Endothelial cell of umbilical vein (primary cell): ENCODE measurements around the gene MRGPRD. TPM values are rescaled to one million over a fixed set of nuclear protein-coding genes. Genes with fewer than 3 reads are reported as not detected.

Experiments used
- BruUV-seq: library from RNA; stranded (reverse); fragments of 400-500 nt; replicated peaks from 2 replicates; lab custom pipeline; 2021; lab: Mats Ljungman, UMichigan
- CTCF ChIA-PET: fragments of 300-600, 350-600 bp; sonication (Branson Sonifier 250); formaldehyde crosslinking; loops from one replicate; lab custom pipeline; 2021; ENCODE audit warnings: antibody characterized with exemption, inconsistent platforms; lab: Charles Lee
- POLR2A ChIA-PET: fragments of 300-600, 350-600 bp; sonication (Branson Sonifier 250); formaldehyde crosslinking; loops from one replicate; lab custom pipeline; 2021; ENCODE audit warnings: antibody characterized with exemption, inconsistent platforms; lab: Charles Lee
- DNase-seq: peaks from one replicate; pipeline ENCODE4 v3.0.0-alpha.2; 2011; ENCODE audit warnings: low read depth, low spot score
- FAIRE-seq: peaks from 2 replicates; lab custom pipeline; 2011; peaks lifted over from hg19 to GRCh38; lab: Jason Lieb, UNC
- H2AFZ ChIP-seq: 2 replicates; pipeline ENCODE4 v1.6.0; 2012; ENCODE audit warnings: low read depth, low read length, control low read depth, inconsistent platforms
- H3K27ac ChIP-seq: 2 replicates; pipeline ENCODE4 v1.5.1; 2011; ENCODE audit warnings: low read depth, mild to moderate bottlenecking, control low read depth, low read length, moderate library complexity; ENCODE audit not compliant: insufficient read depth
- H3K27me3 ChIP-seq, 2 experiments: 2 replicates each; pipeline versions ENCODE4 v1.6.0 to v1.6.1; 2011; ENCODE audit warnings: low read length in 2 of 2, mixed read lengths in 1 of 2; ENCODE audit not compliant: control insufficient read depth in 2 of 2, insufficient read depth in 2 of 2
- H3K36me3 ChIP-seq, 2 experiments: 2 replicates in 1 of 2; 3 replicates in 1 of 2; pipeline ENCODE4 v1.5.1; 2011; ENCODE audit warnings: low read length in 2 of 2, mild to moderate bottlenecking in 1 of 2, moderate library complexity in 1 of 2; ENCODE audit not compliant: control insufficient read depth in 2 of 2, insufficient read depth in 2 of 2; ENCODE audit errors: extremely low read depth in 1 of 2
- H3K4me1 ChIP-seq: 3 replicates; pipeline ENCODE4 v1.5.1; 2011; ENCODE audit warnings: mild to moderate bottlenecking, low read length; ENCODE audit not compliant: control insufficient read depth, insufficient read depth; ENCODE audit errors: extremely low read depth
- H3K4me2 ChIP-seq: 2 replicates; pipeline ENCODE4 v1.6.1; 2011; ENCODE audit warnings: low read length, control low read depth, mixed read lengths; ENCODE audit not compliant: insufficient read depth
- H3K4me3 ChIP-seq, 3 experiments: fragments of 200-600 bp in 1 of 3; sonication (generic), shearing (Covaris generic) in 1 of 3; replicated peaks in 1 of 3; 2 replicates each; pipeline ENCODE4 v1.5.1; 2011 to 2016; ENCODE audit warnings: control low read depth in 3 of 3, low read length in 3 of 3, mild to moderate bottlenecking in 2 of 3, inconsistent platforms in 1 of 3, low read depth in 1 of 3, moderate library complexity in 1 of 3; ENCODE audit not compliant: insufficient read depth in 1 of 3
- H3K79me2 ChIP-seq: 2 replicates; pipeline ENCODE4 v1.6.0; 2012; ENCODE audit warnings: low read length, inconsistent platforms; ENCODE audit not compliant: control insufficient read depth, insufficient read depth
- H3K9ac ChIP-seq: replicated peaks from 2 replicates; pipeline ENCODE3; 2011; ENCODE audit warnings: low read length, control low read depth; ENCODE audit not compliant: insufficient read depth; ENCODE audit errors: extremely low read depth
- H3K9me1 ChIP-seq: replicated peaks from 3 replicates; pipeline ENCODE4 v1.6.0; 2011; ENCODE audit warnings: mild to moderate bottlenecking, low read length; ENCODE audit not compliant: control insufficient read depth, insufficient read depth; ENCODE audit errors: extremely low read depth
- H3K9me3 ChIP-seq: replicated peaks from 2 replicates; pipeline ENCODE4 v1.5.1; 2012; ENCODE audit warnings: low read length, inconsistent platforms; ENCODE audit not compliant: control insufficient read depth, insufficient read depth
- H4K20me1 ChIP-seq: replicated peaks from 2 replicates; pipeline ENCODE3; 2011; ENCODE audit warnings: mild to moderate bottlenecking, low read length; ENCODE audit not compliant: control insufficient read depth, insufficient read depth; ENCODE audit errors: extremely low read depth
- EZH2 ChIP-seq: IDR thresholded peaks from 2 replicates; pipeline ENCODE4 v1.6.1; 2012; ENCODE audit warnings: borderline replicate concordance, low read depth, mild to moderate bottlenecking, moderate library complexity, low read length, inconsistent platforms; ENCODE audit not compliant: severe bottlenecking
- FOS ChIP-seq: IDR thresholded peaks from 2 replicates; pipeline ENCODE4 v1.6.1; 2011; ENCODE audit warnings: mild to moderate bottlenecking, low read length, moderate library complexity, borderline replicate concordance; ENCODE audit not compliant: insufficient read depth
- GATA2 ChIP-seq: IDR thresholded peaks from 2 replicates; pipeline ENCODE4 v1.7.0; 2011; ENCODE audit warnings: low read depth, mild to moderate bottlenecking, moderate library complexity, mixed read lengths, low read length; ENCODE audit not compliant: insufficient read length, insufficient read depth
- JUN ChIP-seq: IDR thresholded peaks from 2 replicates; pipeline ENCODE4 v1.6.1; 2011; ENCODE audit warnings: borderline replicate concordance, low read depth; ENCODE audit not compliant: insufficient read length, insufficient read depth
- MYC ChIP-seq: IDR thresholded peaks from one replicate; pipeline ENCODE4 v1.6.1; 2011; ENCODE audit warnings: mild to moderate bottlenecking, low read depth, low read length
- POLR2A ChIP-seq: IDR thresholded peaks from 2 replicates; pipeline ENCODE4 v1.6.1; 2012; ENCODE audit warnings: low read depth, mild to moderate bottlenecking, control low read depth, low read length
- POLR2AphosphoS5 ChIP-seq: IDR thresholded peaks from 2 replicates; pipeline ENCODE4 v1.6.1; 2012; ENCODE audit warnings: low read depth, mild to moderate bottlenecking, control low read depth, low read length, moderate library complexity; ENCODE audit not compliant: insufficient read depth
- dilution Hi-C: fragments of 300-500 bp; cut with MboI; formaldehyde crosslinking; loops from one replicate; pipeline ENCODE4 v1.15.0; 2019; ENCODE audit warnings: low sequenced_read_pairs; ENCODE audit not compliant: extremely low pct_ligation_motif_present
- intact Hi-C: fragments of 100-400 bp; cut with micrococcal nuclease; formaldehyde crosslinking; loops from one replicate; pipeline ENCODE4 v1.10.0; 2022
- polyA plus RNA-seq, 4 experiments: library from polyadenylated mRNA; depleted of rRNA in 3 of 4; stranded (reverse) in 3 of 4; unstranded in 1 of 4; fragments of >200 nt; gene quantifications; 2 replicates each; pipeline versions ENCODE4 v1.2.1 to v1.2.3, GENCODE V29; 2011 to 2012; ENCODE audit warnings: missing spikeins in 1 of 4
- total RNA-seq: library from RNA; stranded (reverse); gene quantifications from 2 replicates; pipeline ENCODE4 v1.2.3, GENCODE V29; 2021
- TF ChIP-seq, protein P1 (sequence below), 2 donors: IDR thresholded peaks; 1 replicate in 1 of 2; 2 replicates in 1 of 2; pipeline ENCODE4 v1.5.1; 2011; ENCODE audit warnings: low read length in 2 of 2, mild to moderate bottlenecking in 2 of 2, moderate library complexity in 2 of 2, control low read depth in 1 of 2, inconsistent platforms in 1 of 2, low read depth in 1 of 2; ENCODE audit not compliant: insufficient read depth in 1 of 2; ENCODE audit errors: extremely low read depth in 1 of 2
- TF ChIP-seq, protein P2 (sequence below): IDR thresholded peaks from 2 replicates; pipeline ENCODE4 v1.6.1; 2011; ENCODE audit not compliant: insufficient read depth, insufficient read length

Gene MRGPRD
- total and polyA plus RNA-seq, 2 donors (not counting 3 experiments of a cell fraction or from before 2014, with no cell fraction given), result not detected

DNA sequence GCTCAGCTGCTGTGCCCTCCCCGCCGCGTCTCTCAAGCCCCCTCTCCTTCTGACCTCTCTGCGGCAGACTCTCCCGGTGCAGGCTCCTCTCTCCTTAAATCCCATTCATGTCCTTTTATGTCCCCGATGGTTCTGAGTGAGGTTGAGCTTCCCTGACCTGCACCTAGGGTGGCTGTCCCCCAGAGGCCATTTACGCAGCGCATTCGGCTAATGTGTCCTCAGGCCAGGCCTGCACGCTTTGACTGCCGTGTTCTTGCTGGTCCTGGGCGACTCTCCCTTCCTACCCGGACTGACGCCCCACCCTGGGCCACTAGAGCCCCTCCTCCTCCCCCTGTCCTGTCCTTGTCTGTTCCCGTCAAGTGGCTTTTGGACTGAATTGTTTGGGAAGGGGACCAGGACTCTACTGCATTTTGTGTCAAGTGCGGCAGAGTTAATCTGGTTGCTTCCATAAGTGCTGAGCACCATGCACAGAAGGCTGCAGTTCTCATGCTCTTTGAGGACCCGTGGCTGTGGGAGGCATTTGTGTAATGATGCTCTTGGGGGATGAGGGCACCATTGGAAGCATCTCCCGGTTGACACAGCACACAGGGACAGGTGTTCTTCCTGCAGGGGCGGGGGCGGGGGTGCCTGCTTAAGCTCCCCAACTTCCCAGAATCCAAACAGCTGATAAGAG lies 40.0 kb downstream of the MRGPRD start:
- TF ChIP-seq POLR2AphosphoS5 (no peak), JUN (no peak), FOS (no peak), MYC (no peak), GATA2 (no peak), EZH2 (no peak), POLR2A (no peak)
- TF ChIP-seq, protein P1, sequence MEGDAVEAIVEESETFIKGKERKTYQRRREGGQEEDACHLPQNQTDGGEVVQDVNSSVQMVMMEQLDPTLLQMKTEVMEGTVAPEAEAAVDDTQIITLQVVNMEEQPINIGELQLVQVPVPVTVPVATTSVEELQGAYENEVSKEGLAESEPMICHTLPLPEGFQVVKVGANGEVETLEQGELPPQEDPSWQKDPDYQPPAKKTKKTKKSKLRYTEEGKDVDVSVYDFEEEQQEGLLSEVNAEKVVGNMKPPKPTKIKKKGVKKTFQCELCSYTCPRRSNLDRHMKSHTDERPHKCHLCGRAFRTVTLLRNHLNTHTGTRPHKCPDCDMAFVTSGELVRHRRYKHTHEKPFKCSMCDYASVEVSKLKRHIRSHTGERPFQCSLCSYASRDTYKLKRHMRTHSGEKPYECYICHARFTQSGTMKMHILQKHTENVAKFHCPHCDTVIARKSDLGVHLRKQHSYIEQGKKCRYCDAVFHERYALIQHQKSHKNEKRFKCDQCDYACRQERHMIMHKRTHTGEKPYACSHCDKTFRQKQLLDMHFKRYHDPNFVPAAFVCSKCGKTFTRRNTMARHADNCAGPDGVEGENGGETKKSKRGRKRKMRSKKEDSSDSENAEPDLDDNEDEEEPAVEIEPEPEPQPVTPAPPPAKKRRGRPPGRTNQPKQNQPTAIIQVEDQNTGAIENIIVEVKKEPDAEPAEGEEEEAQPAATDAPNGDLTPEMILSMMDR (IDR thresholded peaks at IDR 0.05; ENCODE audit: extremely low read depth in 1 of 2, insufficient read depth in 1 of 2, low read depth in 1 of 2, low read length in 2 of 2), result no peak
- TF ChIP-seq, protein P2, sequence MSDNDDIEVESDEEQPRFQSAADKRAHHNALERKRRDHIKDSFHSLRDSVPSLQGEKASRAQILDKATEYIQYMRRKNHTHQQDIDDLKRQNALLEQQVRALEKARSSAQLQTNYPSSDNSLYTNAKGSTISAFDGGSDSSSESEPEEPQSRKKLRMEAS, result no peak
- H3K36me3 ChIP-seq, result peaks cover 3 to 29% of the 10 kb centered on the region in 2 experiments
- no peaks in the 10 kb centered on the region for H3K9me1 ChIP-seq
- DNase-seq, result no peak
- intact Hi-C loops, result no loop called here
- FAIRE-seq, result no peak
- H4K20me1 ChIP-seq, result no peaks in the 10 kb centered on the region
- BruUV-seq, result no TSS peak
- no peaks in the 10 kb centered on the region for H3K79me2 ChIP-seq
- ChIA-PET CTCF (interaction anchor here (0.7 to 1.2 kb wide), 2 partner anchors 9 to 17 kb away, joined by 3 read pairs; no protein-coding TSS in a partner anchor), POLR2A (no interaction called here)
- H3K27me3 ChIP-seq, result no peaks in the 10 kb centered on the region
- dilution Hi-C loops, result no loop called here
- no peak overlapping the region for H3K27ac ChIP-seq
- H3K9me3 ChIP-seq, result no peaks in the 10 kb centered on the region
- no peak overlapping the region for H3K4me3 ChIP-seq
- H3K4me1 ChIP-seq, result no peaks in the 10 kb centered on the region
- no peak overlapping the region for H2AFZ ChIP-seq
- no peak overlapping the region for H3K4me2 ChIP-seq
- no peak overlapping the region for H3K9ac ChIP-seq
